ENCODE results near the gene TMEM260.
"Not testable (repeated sequence)": the region's sequence is repeated elsewhere in the genome, so short reads cannot be mapped to it uniquely, and the experiment has no call there.

TMEM260 gene

GRCh38 chr14:56664811-56665421 lies 85.3 kb downstream of the TMEM260 start:
- in situ Hi-C loops (cut with MboI; ENCODE audit: low sequenced_read_pairs) = loop anchor here (25.0 kb wide), 1 partner anchor 522 kb away; no protein-coding TSS in a partner anchor
- no peaks in the 10 kb centered on the region for H3K36me3 ChIP-seq (replicated peaks)
- 0 out of 2 replicates have a peak, but pooled peaks cover 2% of the 10 kb centered on the region for H3K9me3 ChIP-seq
- H3K4me1 ChIP-seq = peaks cover 10% of the 10 kb centered on the region
- DNase-seq (ENCODE audit: low spot score in 2 of 2) = no peak
- no peaks in the 10 kb centered on the region for H3K27me3 ChIP-seq (ENCODE audit: low read depth)
- no peak overlapping the region for H3K4me3 ChIP-seq

GRCh38 chr14:56666294-56666693 lies 86.7 kb downstream of the TMEM260 start:
- DNase-seq (ENCODE audit: low spot score in 2 of 2) = no peak
- Histone ChIP-seq H3K4me3 (no peak overlapping the region), H3K36me3 (replicated peaks) (no peaks in the 10 kb centered on the region), H3K9me3 (0 out of 2 replicates have a peak, but pooled peaks cover 2% of the 10 kb centered on the region), H3K27me3 (ENCODE audit: low read depth) (no peaks in the 10 kb centered on the region), H3K4me1 (no peaks in the 10 kb centered on the region)
- in situ Hi-C loops (cut with MboI; ENCODE audit: low sequenced_read_pairs) = loop anchor here (25.0 kb wide), 1 partner anchor 521 kb away; no protein-coding TSS in a partner anchor

GRCh38 chr14:56666716-56667115 lies 87.1 kb downstream of the TMEM260 start:
- H3K4me3 ChIP-seq = no peak overlapping the region
- in situ Hi-C loops (cut with MboI; ENCODE audit: low sequenced_read_pairs) = loop anchor here (25.0 kb wide), 1 partner anchor 521 kb away; no protein-coding TSS in a partner anchor

GRCh38 chr14:56667290-56667689 lies 87.7 kb downstream of the TMEM260 start:
- DNase-seq (ENCODE audit: low spot score in 2 of 2); H3K36me3 ChIP-seq (replicated peaks); H3K4me1 ChIP-seq; H3K9me3 ChIP-seq; H3K27me3 ChIP-seq (ENCODE audit: low read depth); H3K4me3 ChIP-seq: not testable (repeated sequence)
- in situ Hi-C loops (cut with MboI; ENCODE audit: low sequenced_read_pairs) = loop anchor here (25.0 kb wide), 1 partner anchor 520 kb away; no protein-coding TSS in a partner anchor

More at GRCh38 chr14:56666716-56667115, 87.1 kb downstream of the TMEM260 start:
- H3K9me3 ChIP-seq = 0 out of 2 replicates have a peak, but pooled peaks cover 2% of the 10 kb centered on the region
- H3K36me3 ChIP-seq (replicated peaks) = no peaks in the 10 kb centered on the region
- H3K27me3 ChIP-seq (ENCODE audit: low read depth) = no peaks in the 10 kb centered on the region
- H3K4me1 ChIP-seq = no peaks in the 10 kb centered on the region
- no peak for DNase-seq (ENCODE audit: low spot score in 2 of 2)

- Histone ChIP-seq H3K27me3 (ENCODE audit: low read depth) (no peaks in the 10 kb centered on the region), H3K4me3 (no peak overlapping the region), H3K4me1 (no peaks in the 10 kb centered on the region), H3K9me3 (no peaks in the 10 kb centered on the region; the same call in 1 of the 2 replicates), H3K36me3 (replicated peaks) (no peaks in the 10 kb centered on the region)
- no peak for DNase-seq (ENCODE audit: low spot score in 2 of 2)
- in situ Hi-C loops (cut with MboI; ENCODE audit: low sequenced_read_pairs) = no loop called here
Observed at GRCh38 chr14:56676042-56676441, 96.4 kb downstream of the TMEM260 start.

- Histone ChIP-seq H3K27me3 (ENCODE audit: low read depth) (no peaks in the 10 kb centered on the region), H3K4me3 (no peak overlapping the region), H3K4me1 (no peaks in the 10 kb centered on the region), H3K36me3 (replicated peaks) (no peaks in the 10 kb centered on the region), H3K9me3 (no peaks in the 10 kb centered on the region; the same call in 1 of the 2 replicates)
- no peak for DNase-seq (ENCODE audit: low spot score in 2 of 2)
- in situ Hi-C loops (cut with MboI; ENCODE audit: low sequenced_read_pairs) = no loop called here
Observed at GRCh38 chr14:56678838-56679237, 99.2 kb downstream of the TMEM260 start.

GRCh38 chr14:56686416-56686815 lies 106.8 kb downstream of the TMEM260 start:
- peak; percentile 32 to 69 for DNase-seq (ENCODE audit: low spot score in 2 of 2)

GRCh38 chr14:56687123-56687522 lies 107.5 kb downstream of the TMEM260 start:
- DNase-seq (ENCODE audit: low spot score in 2 of 2) = peak in 1 of 2 experiments; percentile 27
- Histone ChIP-seq H3K9me3 (no peaks in the 10 kb centered on the region), H3K27me3 (ENCODE audit: low read depth) (no peaks in the 10 kb centered on the region), H3K4me3 (no peak overlapping the region), H3K4me1 (peaks cover 34% of the 10 kb centered on the region), H3K36me3 (replicated peaks) (no peaks in the 10 kb centered on the region)
- in situ Hi-C loops (cut with MboI; ENCODE audit: low sequenced_read_pairs) = no loop called here

More at GRCh38 chr14:56686416-56686815, 106.8 kb downstream of the TMEM260 start:
- Histone ChIP-seq H3K4me1 (peaks cover 28% of the 10 kb centered on the region), H3K27me3 (ENCODE audit: low read depth) (no peaks in the 10 kb centered on the region), H3K9me3 (no peaks in the 10 kb centered on the region), H3K4me3 (no peak overlapping the region), H3K36me3 (replicated peaks) (no peaks in the 10 kb centered on the region)
- in situ Hi-C loops (cut with MboI; ENCODE audit: low sequenced_read_pairs) = no loop called here

GRCh38 chr14:56694609-56695008 lies 115.0 kb downstream of the TMEM260 start:
- no peaks in the 10 kb centered on the region for H3K27me3 ChIP-seq (ENCODE audit: low read depth)
- DNase-seq (ENCODE audit: low spot score in 2 of 2) = no peak
- no peaks in the 10 kb centered on the region for H3K36me3 ChIP-seq (replicated peaks)
- no peaks in the 10 kb centered on the region for H3K9me3 ChIP-seq
- H3K4me1 ChIP-seq = peaks cover 19% of the 10 kb centered on the region
- in situ Hi-C loops (cut with MboI; ENCODE audit: low sequenced_read_pairs) = no loop called here
- no peak overlapping the region for H3K4me3 ChIP-seq

- DNase-seq (ENCODE audit: low spot score in 2 of 2); in situ Hi-C loops (cut with MboI; ENCODE audit: low sequenced_read_pairs): not testable (repeated sequence)
Observed at GRCh38 chr14:56695216-56695615, 115.6 kb downstream of the TMEM260 start.

More at GRCh38 chr14:56695216-56695615, 115.6 kb downstream of the TMEM260 start:
- H3K4me3 ChIP-seq; H3K9me3 ChIP-seq; H3K27me3 ChIP-seq (ENCODE audit: low read depth); H3K36me3 ChIP-seq (replicated peaks): not testable (repeated sequence)
- peaks cover 18% of the 10 kb centered on the region for H3K4me1 ChIP-seq

Measured in HAP-1 (cell line).